Fibroblast of the aortic adventitia (primary cell): Measurements from ENCODE around the gene SPTA1. TPM values are rescaled to one million over a fixed set of nuclear protein-coding genes. Genes with fewer than 3 reads are reported as not detected.

Source experiments
- DNase-seq: peaks from one replicate; pipeline ENCODE4 v3.0.0-alpha.2; 2010; ENCODE audit warnings: low read depth
- H3K4me3 ChIP-seq: 2 replicates; pipeline ENCODE4 v1.5.1; 2011; ENCODE audit warnings: low read depth, mild to moderate bottlenecking, control low read depth, low read length, moderate library complexity
- CTCF ChIP-seq: IDR thresholded peaks from 2 replicates; pipeline ENCODE4 v1.5.1; 2011; ENCODE audit warnings: mild to moderate bottlenecking, low read length, control low read depth, inconsistent platforms; ENCODE audit not compliant: insufficient read depth
- total RNA-seq: library from RNA; depleted of rRNA; stranded (reverse); fragments of >200 nt; gene quantifications from 2 replicates; pipeline ENCODE4 v1.2.3, GENCODE V29; 2012; ENCODE audit warnings: low replicate concordance

The SPTA1 gene
- total RNA-seq, 1 donor = not detected

- DNase-seq = no peak
- TF ChIP-seq CTCF = no peak
- H3K4me3 ChIP-seq = no peak overlapping the region
These were observed 85.8 kb downstream of the SPTA1 start for GRCh38 chr1:158600735-158601134.

GRCh38 chr1:158586942-158587341 is 99.6 kb downstream of the SPTA1 start:
- no peak for DNase-seq
- H3K4me3 ChIP-seq = no peak overlapping the region
- TF ChIP-seq CTCF = no peak

GRCh38 chr1:158583962-158584361 is 102.6 kb downstream of the SPTA1 start:
- no peak overlapping the region for H3K4me3 ChIP-seq
- DNase-seq = no peak
- no peak for TF ChIP-seq CTCF

- no peak within 1 kb of the TSS for H3K4me3 ChIP-seq
- DNase-seq = no peak
- TF ChIP-seq CTCF = no peak
These were observed 106.8 kb downstream of the SPTA1 start, which contains the start of gene OR10X1 for GRCh38 chr1:158579733-158580132. TSS of gene OR10X1 (minus strand) at chr1:158579899. CDS start at chr1:158579899, 0 bp downstream.

GRCh38 chr1:158577561-158577960 is 109.0 kb downstream of the SPTA1 start:
- no peak for DNase-seq
- H3K4me3 ChIP-seq = no peak overlapping the region
- TF ChIP-seq CTCF = no peak

GRCh38 chr1:158572226-158572625 is 114.3 kb downstream of the SPTA1 start:
- TF ChIP-seq CTCF = no peak
- no peak for DNase-seq
- no peak overlapping the region for H3K4me3 ChIP-seq

GRCh38 chr1:158570480-158570879 is 116.0 kb downstream of the SPTA1 start, which contains the start of gene OR6P1:
TSS of gene OR6P1 (minus strand) at chr1:158570580. CDS start at chr1:158563604, 6,976 bp downstream.
- no peak for DNase-seq
- H3K4me3 ChIP-seq = no peak within 1 kb of the TSS
- TF ChIP-seq CTCF = no peak
